Erythroblast (primary cell): Measurements from ENCODE around the gene ECE1.

Source experiments
- GATA1 ChIP-seq: IDR thresholded peaks from 2 replicates; pipeline ENCODE4 v1.6.1; 2011; ENCODE audit warnings: low read depth, mild to moderate bottlenecking, control low read depth, low read length, moderate library complexity
- POLR2A ChIP-seq: IDR thresholded peaks from 2 replicates; pipeline ENCODE4 v1.6.1; 2011; ENCODE audit warnings: mild to moderate bottlenecking, low read length

GRCh38 chr1:21337010-21337437, 46.8 kb upstream of the ECE1 start:
- TF ChIP-seq POLR2A (no peak), GATA1 (no peak)
